Right atrium auricular region (tissue), 2 donors: ENCODE data around the gene BRIP1. TPM values are rescaled to one million over a fixed set of nuclear protein-coding genes. Genes with fewer than 3 reads are reported as not detected.

Source experiments
- DNase-seq: peaks from one replicate; pipeline ENCODE4 v3.0.0-alpha.2; 2019; ENCODE audit warnings: low spot score
- H3K27ac ChIP-seq, 2 donors: fragments of 200-600 bp; sonication (generic); 1 replicate in 1 of 2; 2 replicates in 1 of 2; pipeline ENCODE4 v1.5.1; 2016 to 2019
- H3K27me3 ChIP-seq, 2 donors: fragments of 200-600 bp; sonication (generic); one replicate each; pipeline versions ENCODE4 v1.5.1 to v1.6.0; 2017 to 2019
- H3K36me3 ChIP-seq: fragments of 200-600 bp; sonication (generic); one replicate; pipeline ENCODE4 v1.5.1; 2016
- H3K4me1 ChIP-seq, 2 donors: fragments of 200-600 bp; sonication (generic); one replicate each; pipeline versions ENCODE4 v1.5.1 to v1.6.0; 2017 to 2019
- H3K4me3 ChIP-seq, 2 donors: fragments of 200-600 bp; sonication (generic); 1 replicate in 1 of 2; 2 replicates in 1 of 2; pipeline ENCODE4 v1.5.1; 2017 to 2019; ENCODE audit warnings: mild to moderate bottlenecking in 1 of 2, moderate library complexity in 1 of 2
- H3K9me3 ChIP-seq, 2 donors: fragments of 200-600 bp; sonication (generic); one replicate each; pipeline ENCODE4 v1.5.1; 2019
- total RNA-seq, 2 donors: library from RNA; depleted of rRNA; stranded (reverse); fragments of >200 nt; gene quantifications; one replicate each; pipeline ENCODE4 v1.1.0, GENCODE V29; 2016
- TF ChIP-seq, protein P1 (sequence below), 2 donors: fragments of 200-600 bp; sonication (generic); IDR thresholded peaks; one replicate each; pipeline ENCODE4 v1.5.1; 2019; ENCODE audit warnings: antibody characterized with exemption in 2 of 2

BRIP1 gene
- total RNA-seq, 2 donors from 2014 or later, result not detected

DNA sequence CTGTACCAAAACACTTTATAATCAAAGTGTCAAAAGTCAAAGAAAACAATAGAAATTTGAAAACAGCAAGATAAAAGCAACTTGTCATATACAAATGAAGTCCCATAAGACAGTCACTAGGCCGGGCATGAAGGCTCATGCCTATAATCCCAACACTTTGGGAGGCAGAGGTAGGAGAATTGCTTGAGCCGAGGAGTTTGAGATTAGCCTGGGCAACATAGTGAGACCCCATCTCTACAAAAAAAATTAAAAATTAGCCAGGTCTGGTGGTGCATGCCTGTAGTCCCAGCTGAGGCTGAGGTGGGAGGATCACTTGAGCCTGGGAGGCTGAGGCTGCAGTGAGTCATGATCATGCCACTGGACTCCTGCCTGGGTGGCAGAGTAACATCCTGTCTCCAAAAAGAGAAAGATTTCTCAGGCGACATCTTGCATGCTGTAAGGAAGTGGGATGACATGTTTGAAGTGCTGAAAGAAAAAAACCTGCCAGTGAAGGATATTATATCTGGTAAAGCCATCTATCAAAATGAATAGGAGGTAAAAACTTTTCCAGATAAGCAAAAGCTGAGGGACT, 173.6 kb downstream of the BRIP1 start:
- no peak overlapping the region for H3K4me3 ChIP-seq
- DNase-seq, result no peak
- H3K9me3 ChIP-seq, result peaks cover 0 to 5% of the 10 kb centered on the region in 2 donors
- H3K27me3 ChIP-seq, result no peaks in the 10 kb centered on the region
- no peaks in the 10 kb centered on the region for H3K36me3 ChIP-seq
- TF ChIP-seq, protein P1, sequence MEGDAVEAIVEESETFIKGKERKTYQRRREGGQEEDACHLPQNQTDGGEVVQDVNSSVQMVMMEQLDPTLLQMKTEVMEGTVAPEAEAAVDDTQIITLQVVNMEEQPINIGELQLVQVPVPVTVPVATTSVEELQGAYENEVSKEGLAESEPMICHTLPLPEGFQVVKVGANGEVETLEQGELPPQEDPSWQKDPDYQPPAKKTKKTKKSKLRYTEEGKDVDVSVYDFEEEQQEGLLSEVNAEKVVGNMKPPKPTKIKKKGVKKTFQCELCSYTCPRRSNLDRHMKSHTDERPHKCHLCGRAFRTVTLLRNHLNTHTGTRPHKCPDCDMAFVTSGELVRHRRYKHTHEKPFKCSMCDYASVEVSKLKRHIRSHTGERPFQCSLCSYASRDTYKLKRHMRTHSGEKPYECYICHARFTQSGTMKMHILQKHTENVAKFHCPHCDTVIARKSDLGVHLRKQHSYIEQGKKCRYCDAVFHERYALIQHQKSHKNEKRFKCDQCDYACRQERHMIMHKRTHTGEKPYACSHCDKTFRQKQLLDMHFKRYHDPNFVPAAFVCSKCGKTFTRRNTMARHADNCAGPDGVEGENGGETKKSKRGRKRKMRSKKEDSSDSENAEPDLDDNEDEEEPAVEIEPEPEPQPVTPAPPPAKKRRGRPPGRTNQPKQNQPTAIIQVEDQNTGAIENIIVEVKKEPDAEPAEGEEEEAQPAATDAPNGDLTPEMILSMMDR (IDR thresholded peaks at IDR 0.05), result no peak
- no peak overlapping the region for H3K27ac ChIP-seq
- no peaks in the 10 kb centered on the region for H3K4me1 ChIP-seq

DNA sequence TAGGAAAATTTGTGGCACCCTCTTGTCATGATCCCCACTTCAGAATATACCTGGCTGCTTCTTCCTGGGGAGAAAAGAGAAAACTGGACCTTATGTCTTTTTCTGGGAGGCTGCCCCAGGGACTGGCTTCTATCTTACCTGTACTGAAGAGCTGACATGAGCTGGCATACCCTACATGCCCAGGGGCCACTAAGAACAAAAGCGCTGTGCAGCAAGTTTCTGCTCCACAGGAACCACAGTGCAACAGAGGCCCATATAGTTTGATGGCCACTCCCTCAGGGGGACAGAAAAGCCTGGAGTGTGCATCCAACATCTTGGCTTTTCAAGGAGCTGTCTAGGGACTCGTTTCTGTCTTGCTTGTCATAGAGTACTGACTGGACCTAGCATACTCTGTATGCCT, 175.6 kb downstream of the BRIP1 start:
- no peaks in the 10 kb centered on the region for H3K4me1 ChIP-seq
- no peak overlapping the region for H3K4me3 ChIP-seq
- H3K27me3 ChIP-seq, result no peaks in the 10 kb centered on the region
- DNase-seq, result no peak
- no peak overlapping the region for H3K27ac ChIP-seq
- H3K9me3 ChIP-seq, result peaks cover 0 to 5% of the 10 kb centered on the region in 2 donors
- no peaks in the 10 kb centered on the region for H3K36me3 ChIP-seq
- TF ChIP-seq, protein P1 (IDR thresholded peaks at IDR 0.05), result no peak

DNA sequence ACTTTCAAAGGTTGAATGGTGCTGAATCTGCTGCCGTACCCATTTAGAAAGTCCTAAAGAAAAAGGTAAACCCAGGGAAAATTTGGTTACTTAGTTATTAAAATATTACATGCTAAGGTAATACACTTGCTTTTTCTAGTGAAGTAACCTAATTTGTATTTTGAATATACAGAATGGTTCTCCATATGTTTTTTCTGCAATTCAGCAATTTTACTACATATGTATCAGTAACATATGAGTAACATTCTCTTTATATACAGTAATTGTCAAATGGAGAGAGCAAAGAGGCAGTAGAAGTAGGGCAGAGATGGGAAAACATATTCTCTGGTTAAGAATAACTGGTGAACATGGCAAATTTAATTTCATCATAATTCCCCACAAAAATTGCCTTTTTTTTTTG, 177.2 kb downstream of the BRIP1 start:
- TF ChIP-seq, protein P1 (IDR thresholded peaks at IDR 0.05), result no peak
- peaks cover 0 to 5% of the 10 kb centered on the region in 2 donors for H3K9me3 ChIP-seq
- H3K4me1 ChIP-seq, result no peaks in the 10 kb centered on the region
- H3K36me3 ChIP-seq, result no peaks in the 10 kb centered on the region
- H3K27ac ChIP-seq, result no peak overlapping the region
- H3K4me3 ChIP-seq, result no peak overlapping the region
- no peaks in the 10 kb centered on the region for H3K27me3 ChIP-seq
- DNase-seq, result no peak

DNA sequence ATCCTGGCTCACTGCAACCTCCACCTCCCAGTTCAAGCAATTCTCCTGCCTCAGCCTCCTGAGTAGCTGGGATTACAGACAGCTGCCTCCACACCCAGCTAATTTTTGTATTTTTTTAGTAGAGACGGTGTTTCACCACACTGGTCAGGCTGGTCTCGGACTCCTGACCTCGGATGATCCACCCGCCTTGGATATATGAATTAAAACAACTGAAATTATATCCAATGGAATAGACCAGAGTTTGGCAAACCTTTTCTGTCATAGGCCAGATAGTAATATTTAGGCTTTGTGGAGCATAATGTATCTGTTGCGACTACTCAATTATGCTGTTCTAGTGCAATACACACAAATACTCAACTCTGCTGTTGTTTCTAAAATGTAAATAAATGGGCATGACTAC, 178.5 kb downstream of the BRIP1 start:
- no peak for DNase-seq
- no peaks in the 10 kb centered on the region for H3K36me3 ChIP-seq
- no peaks in the 10 kb centered on the region for H3K27me3 ChIP-seq
- TF ChIP-seq, protein P1 (IDR thresholded peaks at IDR 0.05), result no peak
- no peak overlapping the region for H3K27ac ChIP-seq
- H3K9me3 ChIP-seq, result peaks cover 0 to 5% of the 10 kb centered on the region in 2 donors
- no peaks in the 10 kb centered on the region for H3K4me1 ChIP-seq
- no peak overlapping the region for H3K4me3 ChIP-seq

DNA sequence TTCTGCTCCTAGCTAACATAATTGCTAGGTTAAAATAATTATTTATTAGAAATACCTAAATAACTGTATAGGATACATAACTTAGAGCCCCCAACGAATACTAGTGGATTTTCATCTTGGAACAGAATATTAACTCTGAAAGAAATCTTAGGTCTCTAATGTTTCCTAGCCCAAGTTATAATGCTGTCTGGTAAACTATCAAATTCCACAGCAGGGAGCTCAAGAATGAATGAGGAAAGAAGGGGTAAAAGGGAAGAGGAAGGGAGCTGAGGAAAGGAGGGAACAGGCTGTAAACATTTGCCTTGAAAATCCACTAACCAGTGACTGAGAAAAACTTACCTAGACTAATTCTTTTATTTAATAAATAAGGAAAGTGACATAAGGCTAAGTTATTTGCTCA, 179.2 kb downstream of the BRIP1 start:
- H3K27me3 ChIP-seq, result no peaks in the 10 kb centered on the region
- H3K27ac ChIP-seq, result no peak overlapping the region
- H3K4me3 ChIP-seq, result no peak overlapping the region
- H3K4me1 ChIP-seq, result no peaks in the 10 kb centered on the region
- TF ChIP-seq, protein P1 (IDR thresholded peaks at IDR 0.05), result no peak
- H3K36me3 ChIP-seq, result no peaks in the 10 kb centered on the region
- no peak for DNase-seq
- H3K9me3 ChIP-seq, result peaks cover 0 to 2% of the 10 kb centered on the region in 2 donors

DNA sequence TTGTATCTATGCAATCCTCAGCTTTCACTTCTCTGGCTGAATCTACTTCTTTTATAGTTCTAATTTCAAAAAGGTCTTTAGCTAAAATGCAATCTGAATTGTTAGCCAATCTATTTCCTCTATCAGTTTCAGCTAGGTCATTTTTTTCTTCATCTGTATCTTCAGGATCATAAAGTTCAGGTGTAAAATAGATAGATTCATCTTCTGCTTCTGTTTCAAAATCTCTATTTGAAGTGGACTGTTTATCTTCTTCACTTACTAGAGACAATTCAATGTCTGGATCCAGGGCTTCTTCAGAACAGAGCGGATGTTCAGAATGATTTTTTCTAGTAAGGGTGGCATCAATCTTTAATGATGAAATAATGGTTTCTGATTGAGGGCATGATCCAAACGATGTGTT, 179.9 kb downstream of the BRIP1 start:
- no peaks in the 10 kb centered on the region for H3K9me3 ChIP-seq
- no peak for DNase-seq
- no peaks in the 10 kb centered on the region for H3K4me1 ChIP-seq
- H3K4me3 ChIP-seq, result no peak overlapping the region
- H3K27ac ChIP-seq, result no peak overlapping the region
- TF ChIP-seq, protein P1 (IDR thresholded peaks at IDR 0.05), result no peak
- no peaks in the 10 kb centered on the region for H3K36me3 ChIP-seq
- no peaks in the 10 kb centered on the region for H3K27me3 ChIP-seq
